NT2/D1 (cell line): ENCODE data around the gene SCCPDH.

Experiments used
- SUZ12 ChIP-seq: IDR thresholded peaks from 2 replicates; pipeline ENCODE4 v1.6.1; 2011; ENCODE audit not compliant: insufficient read length, insufficient read depth; ENCODE audit errors: extremely low read depth
- ZNF274 ChIP-seq: IDR thresholded peaks from 2 replicates; pipeline ENCODE4 v1.6.1; 2011; ENCODE audit warnings: mild to moderate bottlenecking, low read depth, low read length

DNA sequence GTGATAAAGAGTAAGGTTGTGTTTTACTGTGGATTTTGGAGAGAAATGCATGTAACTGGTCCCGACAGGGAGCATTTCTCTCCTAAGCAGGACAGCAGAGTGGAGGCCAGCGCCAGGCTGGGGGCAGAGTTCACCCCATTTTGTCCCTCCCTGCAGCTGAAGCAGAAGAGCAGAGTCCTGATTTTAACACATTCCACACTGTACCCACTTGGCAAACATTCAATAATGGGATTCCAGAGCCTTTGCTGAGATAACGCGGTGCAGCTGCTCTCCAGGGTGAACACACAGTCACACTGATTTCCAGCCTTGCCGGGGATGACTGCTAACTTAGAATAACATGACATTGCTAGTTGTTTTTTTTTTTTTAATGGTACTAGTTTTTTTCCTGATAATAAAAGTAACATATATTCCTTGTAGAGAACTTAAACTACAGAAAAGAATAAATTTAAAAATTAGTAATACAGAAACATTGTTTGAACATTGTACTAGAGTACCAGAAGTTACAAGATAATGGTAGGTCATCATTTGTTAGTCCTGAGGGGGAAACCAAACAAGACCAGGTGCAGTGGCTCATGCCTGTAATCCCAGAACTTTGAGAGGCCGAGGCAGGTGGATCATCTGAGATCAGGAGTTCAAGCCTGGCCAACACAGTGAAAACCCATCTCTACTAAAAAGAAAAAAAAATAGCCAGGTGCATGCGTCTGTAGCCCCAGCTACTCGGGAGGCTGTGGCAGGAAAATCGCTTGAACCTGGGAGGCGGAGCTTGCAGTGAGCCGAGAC is 77.2 kb downstream of the SCCPDH start:
- no peak for TF ChIP-seq SUZ12
- TF ChIP-seq ZNF274 = no peak
